Progenitor cell of endocrine pancreas (in vitro differentiated cells): ENCODE measurements around the gene TMEM164. TPM values are rescaled to one million over a fixed set of nuclear protein-coding genes. Genes with fewer than 3 reads are reported as not detected.
A peak's percentile ranks its signal among the peaks of the same experiment; 100 is the strongest.

ENCODE experiments used
- DNase-seq: peaks from one replicate; pipeline ENCODE4 v3.0.0; 2021; ENCODE audit warnings: low spot score; ENCODE audit not compliant: unreplicated experiment
- H3K27ac Mint-ChIP-seq: 2 replicates; pipeline ENCODE4 v1.8.0; 2021; ENCODE audit warnings: mild to moderate bottlenecking, moderate library complexity, mixed read lengths
- H3K27me3 Mint-ChIP-seq: 2 replicates; pipeline ENCODE4 v1.8.0; 2021; ENCODE audit warnings: mixed read lengths
- H3K36me3 Mint-ChIP-seq: 2 replicates; pipeline ENCODE4 v1.8.0; 2022; ENCODE audit warnings: mixed read lengths; ENCODE audit not compliant: insufficient read depth
- H3K4me1 Mint-ChIP-seq: 2 replicates; pipeline ENCODE4 v1.8.0; 2021; ENCODE audit warnings: low read depth, mixed read lengths
- H3K4me3 Mint-ChIP-seq: 2 replicates; pipeline ENCODE4 v1.8.0; 2021; ENCODE audit warnings: low read depth, mild to moderate bottlenecking, moderate library complexity, mixed read lengths
- H3K9me3 Mint-ChIP-seq: 2 replicates; pipeline ENCODE4 v1.8.0; 2021; ENCODE audit warnings: low read depth, mixed read lengths
- CTCF ChIP-seq: fragments of 200-600 bp; sonication (generic); IDR thresholded peaks from one replicate; pipeline ENCODE4 v1.5.0; 2021; ENCODE audit warnings: antibody characterized with exemption, mild to moderate bottlenecking; ENCODE audit not compliant: unreplicated experiment
- microRNA-seq: library from miRNA; unstranded; fragments of <30 nt; microRNA quantifications from one replicate; pipeline ENCODE4 v1.1.0, GENCODE V29; 2020; ENCODE audit warnings: borderline number of aligned reads; ENCODE audit not compliant: unreplicated experiment
- total RNA-seq: library from RNA; stranded (reverse); gene quantifications from 2 replicates; pipeline ENCODE4 v1.2.1, GENCODE V29; 2021

The TMEM164 gene
- total RNA-seq, 1 donor from 2014 or later, result 109 TPM

- no peak overlapping the region for H3K27ac Mint-ChIP-seq
- peaks cover 15% of the 10 kb centered on the region for H3K9me3 Mint-ChIP-seq
- H3K27me3 Mint-ChIP-seq, result no peaks in the 10 kb centered on the region
- no peak overlapping the region for H3K4me3 Mint-ChIP-seq
- no peaks in the 10 kb centered on the region for H3K4me1 Mint-ChIP-seq
- no peak for DNase-seq
- H3K36me3 Mint-ChIP-seq, result peaks cover 11% of the 10 kb centered on the region
- TF ChIP-seq CTCF, result no peak
Measured at GRCh38 chrX:110226931-110227330, 224.0 kb downstream of the TMEM164 start.

Small RNAs within 50 kb of the gene (microRNA-seq; reads per million reads assigned to microRNA genes)
- gene MIR3978, result not detected
- gene MIR652, result 6,258 reads per million, percentile 90 among the genes with 10 or more reads in this experiment
